HS-5 (cell line): Measurements from ENCODE around the gene PSRC1.

ENCODE experiments used
- DNase-seq: peaks from one replicate; pipeline ENCODE4 v3.0.0-alpha.2; 2012; ENCODE audit warnings: low read depth

Gene PSRC1

DNA sequence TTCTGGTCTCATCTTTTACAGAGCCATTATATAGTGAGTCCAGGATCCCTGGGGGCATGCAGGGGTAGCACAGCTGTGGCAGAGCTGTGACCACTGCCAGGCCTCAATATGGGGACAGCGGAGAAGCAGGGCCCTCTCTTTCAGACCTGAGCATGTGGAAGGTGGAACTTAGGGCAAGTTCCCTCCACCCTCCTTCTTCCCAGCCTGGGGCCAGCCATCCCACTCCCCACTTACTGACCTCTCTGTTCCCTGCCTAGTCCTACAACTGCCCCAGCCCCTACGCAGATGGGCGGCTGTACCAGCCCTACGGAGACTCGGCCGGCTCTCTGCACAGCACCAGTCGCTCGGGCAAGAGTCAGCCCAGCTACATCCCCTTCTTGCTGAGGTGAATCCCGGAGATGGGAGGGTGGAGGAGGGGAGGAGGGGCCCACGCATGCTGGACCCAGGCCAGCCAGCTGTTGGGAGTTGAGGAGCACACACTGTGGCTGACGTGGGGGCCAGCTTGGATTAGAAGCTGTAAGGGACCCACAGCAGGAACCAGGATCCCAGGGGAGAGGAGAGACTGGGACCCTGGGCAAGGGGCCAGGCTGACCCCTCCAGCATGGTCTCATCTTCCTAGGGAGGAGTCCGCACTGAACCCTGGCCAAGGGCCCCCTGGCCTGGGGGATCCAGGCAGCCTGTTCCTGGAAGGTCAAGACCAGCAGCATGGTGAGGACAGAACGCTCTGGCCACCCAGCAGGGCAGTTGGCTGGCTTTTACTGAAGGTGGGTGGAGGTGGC, 10.7 kb downstream of the PSRC1 start:
- no peak for DNase-seq

DNA sequence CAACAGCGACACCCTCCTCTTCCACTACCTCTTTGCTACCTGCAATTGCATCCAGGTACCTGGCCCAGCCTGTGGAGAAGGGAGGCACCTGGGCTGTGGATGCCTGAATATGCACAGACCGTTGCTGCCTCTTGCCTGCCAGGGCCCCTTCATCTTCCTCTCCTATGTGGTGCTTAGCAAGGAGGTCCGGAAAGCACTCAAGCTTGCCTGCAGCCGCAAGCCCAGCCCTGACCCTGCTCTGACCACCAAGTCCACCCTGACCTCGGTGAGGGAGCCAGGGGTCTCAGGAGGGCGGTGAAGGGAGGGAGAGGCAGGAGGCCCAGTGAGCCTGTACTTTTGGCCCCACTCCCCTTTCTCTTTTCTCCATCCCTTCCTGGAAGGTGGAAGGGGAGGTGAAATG, 11.5 kb downstream of the PSRC1 start:
- DNase-seq, result no peak

- no peak for DNase-seq
Observed at GRCh38 chr1:109270623-109271317, 12.2 kb downstream of the PSRC1 start.

GRCh38 chr1:109269981-109270622, 12.8 kb downstream of the PSRC1 start:
- DNase-seq, result no peak

DNA sequence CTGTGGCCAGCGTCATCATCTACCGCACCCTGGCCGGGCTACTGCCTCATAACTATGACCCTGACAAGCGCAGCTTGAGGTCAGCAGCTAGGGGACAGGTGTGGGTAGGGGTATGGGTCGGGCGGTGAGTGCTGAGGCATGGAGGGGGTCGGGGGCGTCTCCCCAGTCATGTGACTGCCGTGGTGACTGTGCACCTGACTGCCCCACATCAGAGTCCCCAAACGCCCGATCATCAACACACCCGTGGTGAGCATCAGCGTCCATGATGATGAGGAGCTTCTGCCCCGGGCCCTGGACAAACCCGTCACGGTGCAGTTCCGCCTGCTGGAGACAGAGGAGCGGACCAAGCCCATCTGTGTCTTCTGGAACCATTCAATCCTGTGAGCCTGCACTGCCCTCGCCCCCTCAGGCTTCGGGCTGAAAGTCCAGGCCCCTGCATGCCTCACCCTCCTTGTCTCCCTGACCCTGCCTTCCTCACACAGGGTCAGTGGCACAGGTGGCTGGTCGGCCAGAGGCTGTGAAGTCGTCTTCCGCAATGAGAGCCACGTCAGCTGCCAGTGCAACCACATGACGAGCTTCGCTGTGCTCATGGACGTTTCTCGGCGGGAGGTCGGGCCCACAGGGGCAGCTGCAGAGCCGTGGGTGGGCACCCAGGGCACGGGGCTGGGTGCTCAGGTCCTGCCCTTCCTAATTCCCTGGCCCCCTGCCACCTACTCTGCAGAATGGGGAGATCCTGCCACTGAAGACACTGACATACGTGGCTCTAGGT, 13.5 kb downstream of the PSRC1 start:
- no peak for DNase-seq

- no peak for DNase-seq
Observed at GRCh38 chr1:109268431-109269211, 14.3 kb downstream of the PSRC1 start.

DNA sequence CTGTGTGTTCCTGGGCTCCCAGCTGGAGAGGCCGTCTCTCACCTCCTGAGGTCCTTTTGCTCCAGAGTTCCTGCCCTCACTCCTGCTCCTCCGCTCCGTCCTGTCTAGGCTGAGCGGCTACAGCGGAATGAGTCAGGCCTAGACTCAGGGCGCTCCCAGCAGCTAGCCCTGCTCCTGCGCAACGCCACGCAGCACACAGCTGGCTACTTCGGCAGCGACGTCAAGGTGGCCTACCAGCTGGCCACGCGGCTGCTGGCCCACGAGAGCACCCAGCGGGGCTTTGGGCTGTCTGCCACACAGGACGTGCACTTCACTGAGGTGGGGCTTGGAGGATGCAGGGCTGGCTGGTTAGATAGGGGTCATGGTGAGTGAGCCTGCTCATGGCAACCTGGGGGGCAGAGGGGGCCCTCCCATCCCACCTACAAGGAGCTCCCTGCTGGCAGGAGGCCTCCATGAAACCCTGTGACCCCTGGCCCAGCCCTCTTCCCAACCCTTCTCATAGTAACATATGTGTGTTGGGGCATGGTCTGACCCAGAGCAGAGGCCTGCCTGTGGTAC, 15.1 kb downstream of the PSRC1 start:
- DNase-seq, result no peak

- no peak for DNase-seq
Observed at GRCh38 chr1:109266965-109267364, 16.0 kb downstream of the PSRC1 start.

- DNase-seq, result no peak
Observed at GRCh38 chr1:109265741-109266330, 17.1 kb downstream of the PSRC1 start.

- no peak for DNase-seq
Observed at GRCh38 chr1:109265016-109265415, 17.9 kb downstream of the PSRC1 start.

DNA sequence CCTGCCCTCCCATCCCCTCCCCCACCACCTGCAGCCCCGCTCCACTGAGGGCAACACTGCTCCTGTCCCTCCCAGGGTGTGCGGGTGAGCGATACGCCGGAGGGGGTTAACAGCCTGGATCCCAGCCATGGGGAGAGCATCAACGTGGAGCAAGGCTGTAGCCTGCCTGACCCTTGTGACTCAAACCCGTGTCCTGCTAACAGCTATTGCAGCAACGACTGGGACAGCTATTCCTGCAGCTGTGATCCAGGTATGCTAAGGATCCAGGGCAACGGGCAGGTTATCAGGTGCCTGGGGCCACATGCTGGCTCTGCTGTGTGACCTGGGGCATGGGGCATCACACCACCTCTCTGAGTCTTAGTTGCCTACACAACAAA, 18.6 kb downstream of the PSRC1 start:
- no peak for DNase-seq

GRCh38 chr1:109263597-109264378, 19.2 kb downstream of the PSRC1 start:
- DNase-seq, result no peak

- no peak for DNase-seq
Observed at GRCh38 chr1:109263234-109263596, 19.7 kb downstream of the PSRC1 start.

GRCh38 chr1:109262231-109263055, 20.5 kb downstream of the PSRC1 start:
- no peak for DNase-seq

DNA sequence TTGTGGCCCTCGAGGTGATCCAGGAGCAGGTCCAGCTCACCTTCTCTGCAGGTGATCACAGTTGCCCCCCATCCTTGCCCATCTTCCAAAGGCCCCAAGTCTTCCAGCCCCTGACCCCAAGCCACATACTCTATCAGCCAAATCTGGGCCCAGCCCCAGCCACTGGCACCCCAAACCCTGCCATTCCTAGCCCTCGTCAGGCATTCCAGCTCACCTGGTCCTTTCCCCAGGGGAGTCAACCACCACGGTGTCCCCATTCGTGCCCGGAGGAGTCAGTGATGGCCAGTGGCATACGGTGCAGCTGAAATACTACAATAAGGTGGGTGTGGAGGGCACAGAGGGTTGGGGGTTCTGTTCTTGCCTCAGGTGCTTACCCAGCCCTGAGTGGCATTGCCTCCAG, 21.4 kb downstream of the PSRC1 start:
- DNase-seq, result no peak

GRCh38 chr1:109261006-109261405, 21.9 kb downstream of the PSRC1 start:
- no peak for DNase-seq

DNA sequence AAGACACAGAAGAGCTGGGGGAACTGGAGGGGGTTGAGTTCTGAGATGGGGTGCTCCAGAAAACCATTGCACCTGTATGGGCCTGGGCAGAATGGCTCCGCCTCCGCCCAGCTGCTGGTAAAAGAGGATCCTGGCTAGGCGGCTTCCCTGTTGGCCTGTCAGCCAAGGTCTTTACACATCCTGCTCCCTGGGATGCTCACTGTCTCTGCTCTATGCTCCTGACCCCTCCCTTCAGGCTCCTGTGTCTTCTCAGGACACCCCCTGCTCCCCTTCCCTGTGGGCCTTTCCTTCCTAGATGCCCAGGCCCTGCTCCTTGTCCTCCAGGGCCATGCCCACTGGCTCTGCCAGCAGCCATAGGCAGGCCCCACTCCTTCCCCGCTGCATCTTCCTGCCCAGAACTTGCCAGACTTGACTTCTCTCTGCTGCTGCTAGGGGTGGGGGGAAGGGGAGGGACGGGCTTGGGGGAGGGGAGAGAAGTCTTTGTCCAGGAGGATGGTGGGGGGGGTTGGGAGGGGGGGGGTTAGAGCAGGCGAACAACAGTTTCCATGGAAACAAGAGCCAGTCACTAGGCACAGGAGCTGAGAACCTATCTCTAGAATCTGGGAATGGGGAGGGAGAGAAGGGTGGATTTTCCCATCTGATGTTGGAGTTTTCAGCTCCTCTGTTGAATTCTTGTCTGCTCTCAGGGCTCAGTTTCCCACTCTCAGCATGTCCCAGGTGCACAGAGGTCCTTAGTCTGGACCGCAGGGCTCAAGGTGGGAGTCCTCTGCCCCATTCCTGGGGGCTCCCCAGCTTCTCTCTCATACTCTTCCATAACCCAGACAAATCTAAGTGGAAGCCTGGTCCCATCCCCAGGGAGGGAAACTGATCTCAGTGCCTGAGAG, 23.0 kb downstream of the PSRC1 start:
- DNase-seq, result no peak
